Astrocyte (in vitro differentiated cells and primary cell): ENCODE data around the gene MAPKAPK2. TPM values are rescaled to one million over a fixed set of nuclear protein-coding genes. Genes with fewer than 3 reads are reported as not detected.

Source experiments
- DNase-seq: peaks from one replicate; pipeline ENCODE4 v3.0.0-alpha.2; 2010; ENCODE audit warnings: low read depth
- FAIRE-seq: peaks from 2 replicates; lab custom pipeline; 2011; peaks lifted over from hg19 to GRCh38; lab: Jason Lieb, UNC
- H2AFZ ChIP-seq: 2 replicates; pipeline ENCODE4 v1.6.0; 2012; ENCODE audit warnings: low read depth, low read length, inconsistent platforms
- H3K27ac ChIP-seq: 2 replicates; pipeline ENCODE4 v1.5.1; 2011; ENCODE audit warnings: low read depth, low read length, inconsistent platforms
- H3K27me3 ChIP-seq: 2 replicates; pipeline ENCODE4 v1.6.0; 2011; ENCODE audit warnings: low read length, inconsistent platforms; ENCODE audit not compliant: insufficient read depth
- H3K36me3 ChIP-seq: 2 replicates; pipeline ENCODE4 v1.5.1; 2011; ENCODE audit warnings: low read length, inconsistent platforms; ENCODE audit not compliant: insufficient read depth
- H3K4me1 ChIP-seq: 2 replicates; pipeline ENCODE4 v1.5.1; 2011; ENCODE audit warnings: low read length, inconsistent platforms; ENCODE audit not compliant: insufficient read depth
- H3K4me2 ChIP-seq: 2 replicates; pipeline ENCODE4 v1.6.0; 2012; ENCODE audit warnings: low read length, inconsistent platforms
- H3K4me3 ChIP-seq: 2 replicates; pipeline ENCODE4 v1.5.1; 2011; ENCODE audit warnings: low read depth, mild to moderate bottlenecking, low read length, inconsistent platforms; ENCODE audit not compliant: insufficient read depth
- H3K79me2 ChIP-seq: 2 replicates; pipeline ENCODE4 v1.6.0; 2012; ENCODE audit warnings: mild to moderate bottlenecking, low read length, inconsistent platforms; ENCODE audit not compliant: insufficient read depth
- H3K9ac ChIP-seq: 2 replicates; pipeline ENCODE4 v1.6.0; 2012; ENCODE audit warnings: mild to moderate bottlenecking, low read length, inconsistent platforms
- H3K9me3 ChIP-seq: 2 replicates; pipeline ENCODE4 v1.5.1; 2012; ENCODE audit warnings: low read depth, mild to moderate bottlenecking, low read length, inconsistent platforms; ENCODE audit not compliant: insufficient read depth
- H4K20me1 ChIP-seq: 2 replicates; pipeline ENCODE4 v1.6.0; 2012; ENCODE audit warnings: low read length, inconsistent platforms; ENCODE audit not compliant: insufficient read depth
- H3K27ac Mint-ChIP-seq: one replicate; pipeline ENCODE4 v1.8.0; 2021; ENCODE audit warnings: mild to moderate bottlenecking, mixed read lengths; ENCODE audit not compliant: unreplicated experiment
- H3K27me3 Mint-ChIP-seq: one replicate; pipeline ENCODE4 v1.8.0; 2021; ENCODE audit warnings: low read depth, mixed read lengths; ENCODE audit not compliant: unreplicated experiment
- H3K36me3 Mint-ChIP-seq: one replicate; pipeline ENCODE4 v1.8.0; 2021; ENCODE audit warnings: low read depth, mixed read lengths; ENCODE audit not compliant: unreplicated experiment
- H3K4me1 Mint-ChIP-seq: one replicate; pipeline ENCODE4 v1.8.0; 2021; ENCODE audit warnings: low read depth, mixed read lengths; ENCODE audit not compliant: unreplicated experiment
- H3K4me3 Mint-ChIP-seq: one replicate; pipeline ENCODE4 v1.8.0; 2021; ENCODE audit warnings: mild to moderate bottlenecking, moderate library complexity, mixed read lengths; ENCODE audit not compliant: unreplicated experiment
- H3K9me3 Mint-ChIP-seq: one replicate; pipeline ENCODE4 v1.8.0; 2021; ENCODE audit warnings: mild to moderate bottlenecking, mixed read lengths; ENCODE audit not compliant: unreplicated experiment
- EZH2 ChIP-seq: IDR thresholded peaks from 2 replicates; pipeline ENCODE4 v1.6.1; 2012; ENCODE audit warnings: mild to moderate bottlenecking, low read length, inconsistent platforms; ENCODE audit not compliant: insufficient read depth
- total RNA-seq: library from RNA; stranded (reverse); gene quantifications from 2 replicates; pipeline ENCODE4 v1.2.1, GENCODE V29; 2021
- TF ChIP-seq, protein P1 (sequence below): IDR thresholded peaks from 2 replicates; pipeline ENCODE4 v1.5.1; 2011; ENCODE audit warnings: low read depth, mild to moderate bottlenecking, inconsistent platforms, low read length, moderate library complexity; ENCODE audit not compliant: insufficient read depth

MAPKAPK2 gene
- total RNA-seq, 1 donor from 2014 or later, result 108 TPM

DNA sequence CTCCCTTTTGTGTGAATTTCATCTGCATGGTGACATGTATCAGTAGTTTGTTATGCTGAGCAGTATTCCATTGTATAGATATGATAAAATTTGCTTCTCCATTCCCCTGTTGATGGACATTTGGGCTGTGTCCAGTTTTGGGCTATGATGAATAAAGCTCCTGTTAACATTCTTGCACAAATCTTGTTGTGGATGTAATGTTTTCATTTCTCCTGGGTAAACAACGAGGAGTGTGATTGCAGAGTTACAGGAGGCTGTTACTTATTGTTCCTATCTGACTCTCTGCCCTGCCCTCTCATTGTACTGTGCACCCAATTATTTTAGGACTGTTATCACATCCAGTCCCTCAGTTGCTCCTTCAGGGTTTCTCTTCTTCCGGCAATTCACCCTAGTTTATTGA, 24.2 kb downstream of the MAPKAPK2 start:
- Mint-ChIP-seq H3K9me3 (no peaks in the 10 kb centered on the region), H3K4me3 (no peak overlapping the region), H3K36me3 (peaks cover 3% of the 10 kb centered on the region), H3K4me1 (peaks cover 63% of the 10 kb centered on the region), H3K27ac (no peak overlapping the region), H3K27me3 (no peaks in the 10 kb centered on the region)
- Histone ChIP-seq H3K4me1 (peaks cover 37% of the 10 kb centered on the region), H3K4me3 (no peak overlapping the region), H3K4me2 (no peak overlapping the region), H2AFZ (no peak overlapping the region), H3K9ac (no peak overlapping the region), H3K9me3 (no peaks in the 10 kb centered on the region), H3K27ac (no peak overlapping the region), H3K36me3 (no peaks in the 10 kb centered on the region), H3K79me2 (peaks cover 100% of the 10 kb centered on the region), H3K27me3 (no peaks in the 10 kb centered on the region), H4K20me1 (peaks cover 99% of the 10 kb centered on the region)
- no peak for DNase-seq
- FAIRE-seq, result no peak
- TF ChIP-seq, protein P1, sequence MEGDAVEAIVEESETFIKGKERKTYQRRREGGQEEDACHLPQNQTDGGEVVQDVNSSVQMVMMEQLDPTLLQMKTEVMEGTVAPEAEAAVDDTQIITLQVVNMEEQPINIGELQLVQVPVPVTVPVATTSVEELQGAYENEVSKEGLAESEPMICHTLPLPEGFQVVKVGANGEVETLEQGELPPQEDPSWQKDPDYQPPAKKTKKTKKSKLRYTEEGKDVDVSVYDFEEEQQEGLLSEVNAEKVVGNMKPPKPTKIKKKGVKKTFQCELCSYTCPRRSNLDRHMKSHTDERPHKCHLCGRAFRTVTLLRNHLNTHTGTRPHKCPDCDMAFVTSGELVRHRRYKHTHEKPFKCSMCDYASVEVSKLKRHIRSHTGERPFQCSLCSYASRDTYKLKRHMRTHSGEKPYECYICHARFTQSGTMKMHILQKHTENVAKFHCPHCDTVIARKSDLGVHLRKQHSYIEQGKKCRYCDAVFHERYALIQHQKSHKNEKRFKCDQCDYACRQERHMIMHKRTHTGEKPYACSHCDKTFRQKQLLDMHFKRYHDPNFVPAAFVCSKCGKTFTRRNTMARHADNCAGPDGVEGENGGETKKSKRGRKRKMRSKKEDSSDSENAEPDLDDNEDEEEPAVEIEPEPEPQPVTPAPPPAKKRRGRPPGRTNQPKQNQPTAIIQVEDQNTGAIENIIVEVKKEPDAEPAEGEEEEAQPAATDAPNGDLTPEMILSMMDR, result no peak
- TF ChIP-seq EZH2, result no peak

DNA sequence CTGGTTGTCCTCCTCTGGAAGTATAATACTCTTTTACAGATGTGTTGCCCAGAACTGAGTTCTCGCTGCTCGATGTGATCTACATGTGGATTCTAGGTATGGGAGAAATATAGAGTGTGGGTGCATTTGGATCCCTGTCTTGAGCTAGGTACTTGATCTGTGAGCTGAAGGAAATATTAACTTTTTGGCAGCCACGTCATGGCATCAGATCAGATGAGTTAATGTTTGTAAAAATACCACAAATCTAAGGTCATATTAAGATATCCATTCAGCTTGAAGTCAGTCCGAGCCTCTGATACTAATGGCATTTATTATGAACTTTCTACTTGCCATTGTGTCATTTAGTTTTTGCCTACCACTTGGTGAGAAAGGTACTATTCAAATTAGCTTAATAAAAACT, 24.6 kb downstream of the MAPKAPK2 start:
- peaks cover 61% of the 10 kb centered on the region for H3K4me1 Mint-ChIP-seq
- FAIRE-seq (no peak), DNase-seq (no peak)

DNA sequence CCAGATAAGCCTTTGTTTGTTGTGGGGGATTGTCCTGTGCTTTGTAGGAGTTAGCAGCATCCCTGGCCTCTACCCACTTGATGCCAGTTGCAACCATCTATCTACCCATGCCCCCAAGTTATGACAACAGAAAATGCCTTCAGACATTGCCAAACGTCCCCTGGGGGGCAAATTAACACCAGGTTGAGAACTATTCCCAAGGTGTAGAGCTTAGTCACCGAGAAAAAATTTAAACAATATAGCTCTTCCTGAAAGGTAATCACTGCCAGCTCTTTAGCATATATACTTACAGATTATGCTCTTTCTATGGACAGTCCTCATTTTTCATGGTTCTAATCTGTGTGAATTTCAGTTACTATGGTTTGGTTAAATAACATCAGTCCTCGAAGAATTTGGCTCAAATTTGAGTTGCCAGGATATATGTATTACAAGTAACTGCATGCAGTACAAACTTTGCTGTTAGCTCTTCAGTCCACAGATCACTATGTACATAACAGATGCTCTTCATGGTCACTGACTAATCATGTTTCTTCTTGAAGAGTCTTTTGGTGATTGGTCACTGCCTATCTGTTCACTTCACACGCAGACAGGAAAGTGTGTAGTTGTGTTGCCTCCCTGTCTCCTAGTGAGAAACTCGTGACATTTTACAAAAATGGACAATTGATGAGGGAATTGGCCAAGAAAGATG, 25.2 kb downstream of the MAPKAPK2 start:
- Mint-ChIP-seq H3K4me1 (peaks cover 59% of the 10 kb centered on the region), H3K27me3 (no peaks in the 10 kb centered on the region), H3K4me3 (no peak overlapping the region), H3K9me3 (no peaks in the 10 kb centered on the region), H3K27ac (no peak overlapping the region), H3K36me3 (peaks cover 3% of the 10 kb centered on the region)
- H3K9me3 ChIP-seq, result no peaks in the 10 kb centered on the region
- H3K4me3 ChIP-seq, result no peak overlapping the region
- no peak for TF ChIP-seq EZH2
- TF ChIP-seq, protein P1, result no peak
- peaks cover 43% of the 10 kb centered on the region for H3K4me1 ChIP-seq
- H3K27me3 ChIP-seq, result no peaks in the 10 kb centered on the region
- no peak for FAIRE-seq
- no peak overlapping the region for H3K27ac ChIP-seq
- DNase-seq, result no peak
- H3K4me2 ChIP-seq, result no peak overlapping the region
- H3K79me2 ChIP-seq, result peaks cover 100% of the 10 kb centered on the region
- no peak overlapping the region for H2AFZ ChIP-seq
- no peak overlapping the region for H3K9ac ChIP-seq
- peaks cover 99% of the 10 kb centered on the region for H4K20me1 ChIP-seq
- H3K36me3 ChIP-seq, result no peaks in the 10 kb centered on the region

More for the DNA sequence above, 24.6 kb downstream of the MAPKAPK2 start:
- no peaks in the 10 kb centered on the region for H3K27me3 ChIP-seq
- H3K36me3 ChIP-seq, result no peaks in the 10 kb centered on the region
- H3K27ac ChIP-seq, result no peak overlapping the region
- H3K4me3 ChIP-seq, result no peak overlapping the region
- no peaks in the 10 kb centered on the region for H3K27me3 Mint-ChIP-seq
- H3K9ac ChIP-seq, result no peak overlapping the region
- no peak overlapping the region for H2AFZ ChIP-seq
- H3K4me3 Mint-ChIP-seq, result no peak overlapping the region
- H3K36me3 Mint-ChIP-seq, result peaks cover 3% of the 10 kb centered on the region
- H3K9me3 Mint-ChIP-seq, result no peaks in the 10 kb centered on the region
- TF ChIP-seq, protein P1, result no peak
- TF ChIP-seq EZH2, result no peak
- H3K79me2 ChIP-seq, result peaks cover 100% of the 10 kb centered on the region
- no peaks in the 10 kb centered on the region for H3K9me3 ChIP-seq
- no peak overlapping the region for H3K4me2 ChIP-seq
- H4K20me1 ChIP-seq, result peaks cover 99% of the 10 kb centered on the region
- no peak overlapping the region for H3K27ac Mint-ChIP-seq
- H3K4me1 ChIP-seq, result peaks cover 42% of the 10 kb centered on the region
